ENCODE results near the gene PTPRD. TPM values are rescaled to one million over a fixed set of nuclear protein-coding genes. Genes with fewer than 3 reads are reported as not detected.

The PTPRD gene
- total and polyA plus RNA-seq, 2 donors (not counting 1 experiment from before 2014, with no cell fraction given), result not detected

GRCh38 chr9:10534850-10535249, 78.0 kb downstream of the PTPRD start:
- H3K27ac Mint-ChIP-seq, result no peak overlapping the region
- H3K4me1 Mint-ChIP-seq, result no peaks in the 10 kb centered on the region

GRCh38 chr9:10525972-10526371, 86.8 kb downstream of the PTPRD start:
- Mint-ChIP-seq H3K27ac (no peak overlapping the region), H3K4me1 (no peaks in the 10 kb centered on the region), H3K4me3 (no peak overlapping the region), H3K27me3 (no peaks in the 10 kb centered on the region), H3K9me3 (ENCODE audit: insufficient read depth) (peaks cover 4% of the 10 kb centered on the region)
- CTCF ChIA-PET, result no interaction called here
- intact Hi-C loops (cut with micrococcal nuclease), result no loop called here
- Histone ChIP-seq H3K4me2 (replicated peaks; ENCODE audit: low read depth, low read length, poor library complexity, severe bottlenecking) (no peak overlapping the region), H3K27ac (ENCODE audit: low read length in 2 of 2) (no peak overlapping the region), H3K9me3 (ENCODE audit: control extremely low read depth in 1 of 3, control insufficient read depth in 2 of 3, insufficient read depth in 1 of 3, low read length in 2 of 3) (peaks cover 0 to 2% (median 0%) of the 10 kb centered on the region in 3 donors), H3K36me3 (replicated peaks in 1 of 2; ENCODE audit: control extremely low read depth in 1 of 2, control insufficient read depth in 1 of 2, extremely low read depth in 1 of 2, insufficient read depth in 2 of 2, low read length in 1 of 2) (no peaks in the 10 kb centered on the region), H2AFZ (ENCODE audit: insufficient read depth, low read depth, low read length, poor library complexity, severe bottlenecking) (no peak overlapping the region), H4K20me1 (ENCODE audit: control insufficient read depth, insufficient read depth, low read length, poor library complexity, severe bottlenecking) (no peaks in the 10 kb centered on the region), H3K4me1 (ENCODE audit: control insufficient read depth in 2 of 2, insufficient read depth in 2 of 2, low read length in 2 of 2) (no peaks in the 10 kb centered on the region), H3K79me2 (ENCODE audit: control insufficient read depth, insufficient read depth, low read length) (no peaks in the 10 kb centered on the region), H3K27me3 (replicated peaks in 1 of 4; ENCODE audit: control extremely low read depth in 1 of 4, control insufficient read depth in 3 of 4, insufficient read depth in 4 of 4, low read length in 3 of 4) (no peaks in the 10 kb centered on the region), H3K9ac (ENCODE audit: low read length) (no peak overlapping the region), H3K4me3 (ENCODE audit: control extremely low read depth in 1 of 5, extremely low read depth in 1 of 5, insufficient read depth in 1 of 5, low read depth in 2 of 5, low read length in 4 of 5) (no peak overlapping the region)
- ATAC-seq (ENCODE audit: low read depth), result no peak
- no peak for DNase-seq
- TF ChIP-seq EZH2 (IDR thresholded peaks at IDR 0.05; ENCODE audit: borderline replicate concordance, insufficient read depth, low read depth, low read length, poor library complexity, severe bottlenecking), result no peak
- no peak for TF ChIP-seq CTCF (IDR thresholded peaks at IDR 0.05)
- POLR2A ChIA-PET, result no interaction called here
- no CpG with 5 or more reads among the region's 1 CpG for WGBS (ENCODE audit: insufficient coverage)

More at GRCh38 chr9:10534850-10535249, 78.0 kb downstream of the PTPRD start:
- ChIA-PET CTCF (no interaction called here), POLR2A (no interaction called here)
- no peaks in the 10 kb centered on the region for H3K4me1 ChIP-seq (ENCODE audit: control insufficient read depth in 2 of 2, insufficient read depth in 2 of 2, low read length in 2 of 2)
- H3K27ac ChIP-seq (ENCODE audit: low read length in 2 of 2), result no peak overlapping the region
- Mint-ChIP-seq H3K4me3 (no peak overlapping the region), H3K27me3 (no peaks in the 10 kb centered on the region), H3K9me3 (ENCODE audit: insufficient read depth) (no peaks in the 10 kb centered on the region)
- H3K4me3 ChIP-seq (ENCODE audit: control extremely low read depth in 1 of 5, extremely low read depth in 1 of 5, insufficient read depth in 1 of 5, low read depth in 2 of 5, low read length in 4 of 5), result no peak overlapping the region
- no peak overlapping the region for H3K4me2 ChIP-seq (replicated peaks; ENCODE audit: low read depth, low read length, poor library complexity, severe bottlenecking)
- no peaks in the 10 kb centered on the region for H4K20me1 ChIP-seq (ENCODE audit: control insufficient read depth, insufficient read depth, low read length, poor library complexity, severe bottlenecking)
- no CpG with 5 or more reads among the region's 1 CpG for WGBS (ENCODE audit: insufficient coverage)
- intact Hi-C loops (cut with micrococcal nuclease), result no loop called here
- H3K27me3 ChIP-seq (replicated peaks in 1 of 4; ENCODE audit: control extremely low read depth in 1 of 4, control insufficient read depth in 3 of 4, insufficient read depth in 4 of 4, low read length in 3 of 4), result no peaks in the 10 kb centered on the region
- no peak for ATAC-seq (ENCODE audit: low read depth)
- no peaks in the 10 kb centered on the region for H3K36me3 ChIP-seq (replicated peaks in 1 of 2; ENCODE audit: control extremely low read depth in 1 of 2, control insufficient read depth in 1 of 2, extremely low read depth in 1 of 2, insufficient read depth in 2 of 2, low read length in 1 of 2)
- TF ChIP-seq EZH2 (IDR thresholded peaks at IDR 0.05; ENCODE audit: borderline replicate concordance, insufficient read depth, low read depth, low read length, poor library complexity, severe bottlenecking), result no peak
- TF ChIP-seq CTCF (IDR thresholded peaks at IDR 0.05), result no peak
- no peak overlapping the region for H2AFZ ChIP-seq (ENCODE audit: insufficient read depth, low read depth, low read length, poor library complexity, severe bottlenecking)
- H3K9ac ChIP-seq (ENCODE audit: low read length), result no peak overlapping the region
- H3K79me2 ChIP-seq (ENCODE audit: control insufficient read depth, insufficient read depth, low read length), result no peaks in the 10 kb centered on the region
- peaks cover 0 to 3% (median 0%) of the 10 kb centered on the region in 3 donors for H3K9me3 ChIP-seq (ENCODE audit: control extremely low read depth in 1 of 3, control insufficient read depth in 2 of 3, insufficient read depth in 1 of 3, low read length in 2 of 3)
- DNase-seq, result no peak

All from B cell (primary cell).